Raji (cell line): ENCODE results near the gene ARFGAP2.

Experiments used
- POLR2A ChIP-seq: IDR thresholded peaks from 2 replicates; pipeline ENCODE4 v1.6.1; 2011; ENCODE audit warnings: low read depth, low read length, control low read depth; ENCODE audit not compliant: insufficient read depth

ARFGAP2 gene

GRCh38 chr11:47147681-47148080, 29.0 kb downstream of the ARFGAP2 start:
- no peak for TF ChIP-seq POLR2A

- TF ChIP-seq POLR2A = no peak
These were observed 29.4 kb downstream of the ARFGAP2 start for GRCh38 chr11:47147250-47147649.

- TF ChIP-seq POLR2A = no peak
These were observed 32.1 kb downstream of the ARFGAP2 start for GRCh38 chr11:47144541-47144940.

- no peak for TF ChIP-seq POLR2A
These were observed 33.4 kb downstream of the ARFGAP2 start for GRCh38 chr11:47143322-47143721.

- no peak for TF ChIP-seq POLR2A
These were observed 36.8 kb downstream of the ARFGAP2 start for GRCh38 chr11:47139878-47140277.

GRCh38 chr11:47137476-47137875, 39.2 kb downstream of the ARFGAP2 start:
- no peak for TF ChIP-seq POLR2A

GRCh38 chr11:47136921-47137320, 39.8 kb downstream of the ARFGAP2 start:
- no peak for TF ChIP-seq POLR2A

- TF ChIP-seq POLR2A = no peak
These were observed 40.4 kb downstream of the ARFGAP2 start for GRCh38 chr11:47136327-47136726.

- TF ChIP-seq POLR2A = no peak
These were observed 43.7 kb downstream of the ARFGAP2 start for GRCh38 chr11:47132981-47133380.

GRCh38 chr11:47132490-47132889, 44.2 kb downstream of the ARFGAP2 start:
- no peak for TF ChIP-seq POLR2A

- no peak for TF ChIP-seq POLR2A
These were observed 45.5 kb downstream of the ARFGAP2 start for GRCh38 chr11:47131136-47131535.

- no peak for TF ChIP-seq POLR2A
These were observed 46.1 kb downstream of the ARFGAP2 start for GRCh38 chr11:47130543-47130942.

- TF ChIP-seq POLR2A = no peak
These were observed 49.5 kb downstream of the ARFGAP2 start for GRCh38 chr11:47127213-47127612.

GRCh38 chr11:47125083-47125482, 51.6 kb downstream of the ARFGAP2 start:
- TF ChIP-seq POLR2A = no peak

GRCh38 chr11:47124675-47125074, 52.0 kb downstream of the ARFGAP2 start:
- TF ChIP-seq POLR2A = no peak

GRCh38 chr11:47123094-47123493, 53.6 kb downstream of the ARFGAP2 start:
- no peak for TF ChIP-seq POLR2A

GRCh38 chr11:47121731-47122130, 54.9 kb downstream of the ARFGAP2 start:
- TF ChIP-seq POLR2A = no peak

- TF ChIP-seq POLR2A = no peak
These were observed 55.6 kb downstream of the ARFGAP2 start for GRCh38 chr11:47121056-47121455.
